GM18519 (cell line): ENCODE data around the gene KRT39.

ENCODE experiments used
- ATAC-seq: cut with Tn5 transposase; IDR thresholded peaks from one replicate; pipeline ENCODE4 v1.9.1; 2021; ENCODE audit warnings: mild to moderate bottlenecking, moderate library complexity; ENCODE audit not compliant: unreplicated experiment, low FRiP score

KRT39 gene

GRCh38 chr17:40981115-40981514 lies 14.4 kb upstream of the KRT39 start:
- ATAC-seq, result no peak

GRCh38 chr17:40980596-40980995 lies 13.8 kb upstream of the KRT39 start:
- no peak for ATAC-seq

GRCh38 chr17:40980117-40980516 lies 13.4 kb upstream of the KRT39 start:
- no peak for ATAC-seq

GRCh38 chr17:40978575-40979151 lies 11.9 kb upstream of the KRT39 start:
- ATAC-seq, result no peak

GRCh38 chr17:40975516-40975915 lies 8.8 kb upstream of the KRT39 start:
- no peak for ATAC-seq

GRCh38 chr17:40974366-40974765 lies 7.6 kb upstream of the KRT39 start:
- no peak for ATAC-seq

- no peak for ATAC-seq
Observed at GRCh38 chr17:40967582-40967981, 834 bp upstream of the KRT39 start.

GRCh38 chr17:40963838-40964237 lies 2.9 kb downstream of the KRT39 start:
- ATAC-seq, result no peak

- ATAC-seq, result no peak
Observed at GRCh38 chr17:40962059-40962561, 4.6 kb downstream of the KRT39 start.

- ATAC-seq, result no peak
Observed at GRCh38 chr17:40961591-40961990, 5.2 kb downstream of the KRT39 start.

GRCh38 chr17:40960144-40960543 lies 6.6 kb downstream of the KRT39 start:
- ATAC-seq, result no peak

GRCh38 chr17:40958086-40958953 lies 8.4 kb downstream of the KRT39 start:
- no peak for ATAC-seq

GRCh38 chr17:40956401-40957254 lies 10.1 kb downstream of the KRT39 start:
- ATAC-seq, result no peak

- ATAC-seq, result no peak
Observed at GRCh38 chr17:40953881-40954280, 12.9 kb downstream of the KRT39 start.

GRCh38 chr17:40952661-40953060 lies 14.1 kb downstream of the KRT39 start:
- ATAC-seq, result no peak

GRCh38 chr17:40952154-40952553 lies 14.6 kb downstream of the KRT39 start:
- ATAC-seq, result no peak

GRCh38 chr17:40951011-40951622 lies 15.6 kb downstream of the KRT39 start:
- ATAC-seq, result no peak

- no peak for ATAC-seq
Observed at GRCh38 chr17:40950176-40950575, 16.6 kb downstream of the KRT39 start.

GRCh38 chr17:40949418-40949817 lies 17.3 kb downstream of the KRT39 start:
- ATAC-seq, result no peak

GRCh38 chr17:40947929-40948328 lies 18.8 kb downstream of the KRT39 start:
- ATAC-seq, result no peak

- no peak for ATAC-seq
Observed at GRCh38 chr17:40945414-40945813, 21.3 kb downstream of the KRT39 start.
